OCI-LY3 (cell line): Measurements from ENCODE around the gene SPATA31D1.

Experiments used
- H2AFZ ChIP-seq: fragments of 200-600, 300-600 bp; shearing (Covaris generic); 2 replicates; pipeline ENCODE4 v1.6.0; 2014; ENCODE audit warnings: antibody characterized with exemption, low read depth, low read length
- H3K27ac ChIP-seq: fragments of 200-600, 300-600 bp; sonication (generic); 2 replicates; pipeline ENCODE4 v1.5.1; 2014; ENCODE audit warnings: mild to moderate bottlenecking, low read length, moderate library complexity, mixed read lengths
- H3K27me3 ChIP-seq: fragments of 200-600, 300-600 bp; sonication (generic); 2 replicates; pipeline ENCODE4 v1.6.1; 2014; ENCODE audit warnings: low read depth, low read length, mixed read lengths
- H3K36me3 ChIP-seq: fragments of 200-600, 300-600 bp; sonication (generic); replicated peaks from 2 replicates; pipeline ENCODE3; 2014; ENCODE audit warnings: low read depth, low read length, mixed read lengths
- H3K4me1 ChIP-seq: fragments of 300-600, 200-600 bp; sonication (generic); 2 replicates; pipeline ENCODE4 v1.6.1; 2014; ENCODE audit warnings: low read length, mixed read lengths
- H3K4me2 ChIP-seq: fragments of 200-600, 300-600 bp; sonication (generic); 2 replicates; pipeline ENCODE4 v1.6.1; 2014; ENCODE audit warnings: low read length, mixed read lengths
- H3K4me3 ChIP-seq: fragments of 300-600, 200-600 bp; sonication (generic); 2 replicates; pipeline ENCODE4 v1.5.1; 2014; ENCODE audit warnings: antibody characterized with exemption, mild to moderate bottlenecking, low read length, moderate library complexity
- H3K79me2 ChIP-seq: fragments of 300-600, 200-600 bp; shearing (Covaris generic); 2 replicates; pipeline ENCODE4 v1.6.1; 2014; ENCODE audit warnings: mild to moderate bottlenecking, low read length, mixed read lengths
- H3K9ac ChIP-seq: fragments of 300-600, 200-600 bp; shearing (Covaris generic); 2 replicates; pipeline ENCODE4 v1.6.0; 2014; ENCODE audit warnings: mild to moderate bottlenecking, low read length, moderate library complexity
- H3K9me3 ChIP-seq: fragments of 200-600, 300-600 bp; shearing (Covaris generic); 2 replicates; pipeline ENCODE4 v1.6.1; 2014; ENCODE audit warnings: low read length, mixed read lengths; ENCODE audit not compliant: insufficient read depth
- H4K20me1 ChIP-seq: fragments of 200-600, 300-600 bp; sonication (generic); 2 replicates; pipeline ENCODE4 v1.6.1; 2016; ENCODE audit warnings: low read length, mixed read lengths; ENCODE audit not compliant: insufficient read depth
- CTCF ChIP-seq: fragments of 200-600, 300-600 bp; sonication (generic); IDR thresholded peaks from 2 replicates; pipeline ENCODE4 v1.5.1; 2014; ENCODE audit warnings: antibody characterized with exemption, low read length, low read depth
- EZH2phosphoT487 ChIP-seq: fragments of 200-600 bp; shearing (Covaris generic); IDR thresholded peaks from 2 replicates; pipeline ENCODE4 v1.6.1; 2018; ENCODE audit warnings: antibody characterized with exemption, mixed run types, low read depth

SPATA31D1 gene

GRCh38 chr9:81974764-81975163, 13.8 kb upstream of the SPATA31D1 start:
- H3K4me2 ChIP-seq: no peak overlapping the region
- H3K4me3 ChIP-seq: no peak overlapping the region
- H3K4me1 ChIP-seq: peaks cover 11% of the 10 kb centered on the region
- no peaks in the 10 kb centered on the region for H3K9me3 ChIP-seq
- H3K9ac ChIP-seq: no peak overlapping the region
- no peaks in the 10 kb centered on the region for H3K36me3 ChIP-seq
- H3K79me2 ChIP-seq: no peaks in the 10 kb centered on the region
- H2AFZ ChIP-seq: no peak overlapping the region
- TF ChIP-seq EZH2phosphoT487 (no peak), CTCF (no peak)
- H4K20me1 ChIP-seq: no peaks in the 10 kb centered on the region
- H3K27me3 ChIP-seq: no peaks in the 10 kb centered on the region
- no peak overlapping the region for H3K27ac ChIP-seq

GRCh38 chr9:81976351-81976750, 12.2 kb upstream of the SPATA31D1 start:
- no peak overlapping the region for H2AFZ ChIP-seq
- no peaks in the 10 kb centered on the region for H3K79me2 ChIP-seq
- no peak overlapping the region for H3K27ac ChIP-seq
- TF ChIP-seq EZH2phosphoT487 (no peak), CTCF (no peak)
- H4K20me1 ChIP-seq: no peaks in the 10 kb centered on the region
- no peak overlapping the region for H3K4me3 ChIP-seq
- no peaks in the 10 kb centered on the region for H3K36me3 ChIP-seq
- H3K4me1 ChIP-seq: peaks cover 15% of the 10 kb centered on the region
- no peak overlapping the region for H3K9ac ChIP-seq
- H3K4me2 ChIP-seq: no peak overlapping the region
- H3K27me3 ChIP-seq: no peaks in the 10 kb centered on the region
- no peaks in the 10 kb centered on the region for H3K9me3 ChIP-seq

- no peak for TF ChIP-seq CTCF
- Histone ChIP-seq H3K4me3 (peak overlapping the region; percentile 13; the same call in 1 of the 2 replicates), H3K27me3 (no peaks in the 10 kb centered on the region), H3K4me2 (peak overlapping the region; percentile 52), H3K9ac (no peak overlapping the region), H3K79me2 (no peaks in the 10 kb centered on the region), H3K36me3 (no peaks in the 10 kb centered on the region), H3K27ac (no peak overlapping the region), H3K9me3 (no peaks in the 10 kb centered on the region), H2AFZ (no peak overlapping the region), H4K20me1 (no peaks in the 10 kb centered on the region), H3K4me1 (peaks cover 21% of the 10 kb centered on the region)
Measured at GRCh38 chr9:81979196-81979595, 9.4 kb upstream of the SPATA31D1 start.

GRCh38 chr9:81980568-81980967, 8.0 kb upstream of the SPATA31D1 start:
- Histone ChIP-seq H2AFZ (no peak overlapping the region), H3K27ac (no peak overlapping the region), H3K4me2 (no peak overlapping the region), H4K20me1 (no peaks in the 10 kb centered on the region), H3K36me3 (no peaks in the 10 kb centered on the region), H3K27me3 (no peaks in the 10 kb centered on the region), H3K9ac (no peak overlapping the region), H3K4me3 (no peak overlapping the region), H3K4me1 (peaks cover 21% of the 10 kb centered on the region), H3K9me3 (no peaks in the 10 kb centered on the region), H3K79me2 (no peaks in the 10 kb centered on the region)
- TF ChIP-seq EZH2phosphoT487 (no peak), CTCF (no peak)
